HepG2 (cell line): Measurements from ENCODE around the gene ARTN. TPM values are rescaled to one million over a fixed set of nuclear protein-coding genes. Genes with fewer than 3 reads are reported as not detected.

Experiments
- ATAC-seq: fragments of 200-7000 bp; cut with Tn5 transposase; 3 replicates; pipeline ENCODE4 v1.9.1; 2020; ENCODE audit warnings: mild to moderate bottlenecking, moderate library complexity
- BruUV-seq: library from RNA; stranded (reverse); fragments of 400-500 nt; replicated peaks from 2 replicates; lab custom pipeline; 2021; lab: Mats Ljungman, UMichigan
- CTCF ChIA-PET: fragments of 300-600 bp; formaldehyde crosslinking; extraction: SDS; loops from one replicate; lab custom pipeline; 2021; ENCODE audit warnings: low total read pairs, inconsistent platforms, low intra/inter-chr PET ratio; lab: Yijun Ruan, JAX
- POLR2A ChIA-PET: fragments of 350-600 bp; sonication (Branson Sonifier 250); formaldehyde crosslinking; loops from one replicate; lab custom pipeline; 2020; ENCODE audit warnings: antibody characterized with exemption, inconsistent platforms; lab: Yijun Ruan, JAX
- DNase-seq: peaks from one replicate; pipeline ENCODE4 v3.0.0-alpha.2; 2015; ENCODE audit warnings: low spot score
- FAIRE-seq: peaks from 3 replicates; lab custom pipeline; 2011; peaks lifted over from hg19 to GRCh38; lab: Jason Lieb, UNC
- H2AFZ ChIP-seq: one replicate; pipeline ENCODE4 v1.6.1; 2011; ENCODE audit warnings: low read length, inconsistent platforms
- H3K27ac ChIP-seq: fragments of 300-600 bp; 3 replicates; pipeline ENCODE4 v1.8.0; 2011; ENCODE audit warnings: mixed run types, mild to moderate bottlenecking, mixed read lengths, low read length, inconsistent platforms; ENCODE audit not compliant: insufficient read depth; ENCODE audit errors: extremely low read length
- H3K27me3 ChIP-seq, 2 experiments: fragments of 200-600 bp in 1 of 2; 2 replicates in 1 of 2; 3 replicates in 1 of 2; pipeline versions ENCODE4 v1.6.0 to v1.8.0; 2011; ENCODE audit warnings: low read length in 2 of 2, mild to moderate bottlenecking in 2 of 2, moderate library complexity in 2 of 2, inconsistent platforms in 1 of 2; ENCODE audit not compliant: insufficient read depth in 2 of 2, control insufficient read depth in 1 of 2
- H3K36me3 ChIP-seq, 2 experiments: fragments of 200-600 bp in 1 of 2; replicated peaks in 1 of 2; 2 replicates in 1 of 2; 3 replicates in 1 of 2; pipeline versions ENCODE4 v1.5.1 to v1.8.0; 2011; ENCODE audit warnings: low read length in 2 of 2, inconsistent platforms in 1 of 2; ENCODE audit not compliant: insufficient read depth in 2 of 2, control insufficient read depth in 1 of 2
- H3K4me1 ChIP-seq: 2 replicates; pipeline ENCODE4 v1.5.1; 2012; ENCODE audit warnings: low read length, inconsistent platforms; ENCODE audit not compliant: insufficient read depth
- H3K4me2 ChIP-seq: 2 replicates; pipeline ENCODE4 v1.6.0; 2011; ENCODE audit warnings: low read depth, low read length, inconsistent platforms
- H3K4me3 ChIP-seq, 3 experiments: fragments of 200-600 bp in 1 of 3; sonication (generic), shearing (Covaris generic) in 1 of 3; replicated peaks in 1 of 3; 2 replicates each; pipeline ENCODE4 v1.5.1; 2011 to 2016; ENCODE audit warnings: low read length in 3 of 3, inconsistent platforms in 2 of 3, low read depth in 2 of 3, mild to moderate bottlenecking in 2 of 3, control low read depth in 1 of 3, mixed read lengths in 1 of 3; ENCODE audit not compliant: insufficient read depth in 1 of 3
- H3K79me2 ChIP-seq: one replicate; pipeline ENCODE4 v1.6.1; 2011; ENCODE audit warnings: low read length, inconsistent platforms; ENCODE audit not compliant: insufficient read depth
- H3K9ac ChIP-seq: 2 replicates; pipeline ENCODE4 v1.6.0; 2011; ENCODE audit warnings: mild to moderate bottlenecking, low read depth, low read length, inconsistent platforms; ENCODE audit not compliant: insufficient read depth
- H3K9me3 ChIP-seq: 2 replicates; pipeline ENCODE4 v1.5.1; 2012; ENCODE audit warnings: mild to moderate bottlenecking, low read length
- H4K20me1 ChIP-seq: 2 replicates; pipeline ENCODE4 v1.6.0; 2011; ENCODE audit warnings: inconsistent platforms, mild to moderate bottlenecking, low read length, moderate library complexity; ENCODE audit not compliant: insufficient read depth
- ELK4 ChIP-seq: sonication (generic); formaldehyde crosslinking; IDR thresholded peaks from 2 replicates; pipeline ENCODE4 v1.9.0; 2021; ENCODE audit warnings: missing genetic modification reagents, borderline replicate concordance
- GATA4 ChIP-seq: sonication (generic); IDR thresholded peaks from 2 replicates; pipeline ENCODE4 v1.6.1; 2016; ENCODE audit warnings: antibody characterized with exemption, low read depth, borderline replicate concordance
- HINFP ChIP-seq: sonication (generic); formaldehyde crosslinking; IDR thresholded peaks from 2 replicates; pipeline ENCODE4 v1.4.0; 2020; ENCODE audit warnings: low read depth, mild to moderate bottlenecking, missing genetic modification reagents
- HNRNPL ChIP-seq: fragments of 200-400 bp; formaldehyde crosslinking; IDR thresholded peaks from 2 replicates; pipeline ENCODE4 v1.6.1; 2017; ENCODE audit warnings: mild to moderate bottlenecking, low read depth, low read length
- HOXA3 ChIP-seq: sonication (generic); formaldehyde crosslinking; IDR thresholded peaks from 2 replicates; pipeline ENCODE4 v1.5.0; 2020; ENCODE audit warnings: missing genetic modification reagents
- MIER2 ChIP-seq: IDR thresholded peaks from 2 replicates; pipeline ENCODE4 v1.6.1; 2016; ENCODE audit warnings: missing biosample characterization, missing genetic modification reagents
- MTERF4 ChIP-seq: sonication (generic); formaldehyde crosslinking; IDR thresholded peaks from 2 replicates; pipeline ENCODE4 v1.8.0; 2023; ENCODE audit warnings: mild to moderate bottlenecking, missing genetic modification reagents
- POLR2AphosphoS2 ChIP-seq: IDR thresholded peaks from 2 replicates; pipeline ENCODE4 v1.6.1; 2011; ENCODE audit warnings: low read depth, low read length, improper control_type of control experiment
- RFX5 ChIP-seq: IDR thresholded peaks from 2 replicates; pipeline ENCODE4 v1.6.1; 2011; ENCODE audit warnings: low read depth, low read length, improper control_type of control experiment
- SP2 ChIP-seq: sonication (generic); formaldehyde crosslinking; IDR thresholded peaks from 2 replicates; pipeline ENCODE4 v1.5.1; 2020; ENCODE audit warnings: mild to moderate bottlenecking, missing genetic modification reagents
- ZNF552 ChIP-seq: sonication (generic); formaldehyde crosslinking; IDR thresholded peaks from 2 replicates; pipeline ENCODE4 v1.9.0; 2022; ENCODE audit warnings: missing genetic modification reagents, mild to moderate bottlenecking, borderline replicate concordance
- ZNF558 ChIP-seq: sonication (generic); formaldehyde crosslinking; IDR thresholded peaks from 2 replicates; pipeline ENCODE4 v1.9.0; 2022; ENCODE audit warnings: mild to moderate bottlenecking, missing genetic modification reagents, borderline replicate concordance
- ZNF674 ChIP-seq: sonication (generic); formaldehyde crosslinking; IDR thresholded peaks from 2 replicates; pipeline ENCODE4 v1.5.0; 2020; ENCODE audit warnings: low read depth, mild to moderate bottlenecking, missing genetic modification reagents
- ZNF790 ChIP-seq: sonication (generic); formaldehyde crosslinking; IDR thresholded peaks from 2 replicates; pipeline ENCODE4 v1.8.0; 2022; ENCODE audit warnings: missing genetic modification reagents, mild to moderate bottlenecking, borderline replicate concordance
- ZNF792 ChIP-seq: IDR thresholded peaks from 2 replicates; pipeline ENCODE4 v1.6.1; 2016
- WGBS: methylation state at CpG from one replicate; pipeline ENCODE4 v1.1.6; 2017; ENCODE audit warnings: low lambda C conversion rate; 5-methylcytosine and 5-hydroxymethylcytosine counted together
- in situ Hi-C: cut with HindIII; loops from 2 replicates; pipeline ENCODE4 v1.10.0; 2017; ENCODE audit warnings: low pct_unique_long_range_greater_than_20kb; ENCODE audit not compliant: extremely low pct_ligation_motif_present
- intact Hi-C: fragments of 100-400 bp; cut with micrococcal nuclease; formaldehyde crosslinking; loops from one replicate; pipeline ENCODE4 v1.10.0; 2022; ENCODE audit not compliant: unreplicated experiment
- polyA plus RNA-seq, 8 experiments: library from polyadenylated mRNA; depleted of rRNA in 3 of 8; stranded (reverse) in 7 of 8; unstranded in 1 of 8; fragments of >200 nt; fragmentation: Illumina TruSeq in 4 of 8; extraction: Trizol in 4 of 8; gene quantifications; 2 replicates each; pipeline versions ENCODE4 v1.2.1 to v1.2.3, GENCODE V29; 2011 to 2016; ENCODE audit warnings: low read depth in 4 of 8, missing spikeins in 1 of 8, mixed read lengths in 1 of 8; ENCODE audit not compliant: insufficient read depth in 1 of 8
- total RNA-seq, 5 experiments: library from RNA; depleted of rRNA; stranded (reverse); fragments of >200 nt; fragmentation: Illumina TruSeq; extraction: Trizol; gene quantifications; 2 replicates each; pipeline ENCODE4 v1.2.3, GENCODE V29; 2016; ENCODE audit warnings: low read depth in 1 of 5

Gene ARTN
- total and polyA plus RNA-seq, 2 of the 13 experiments (the other 11 are each of a cell fraction or from before 2014, with no cell fraction given), result 0.11 to 0.62 TPM

GRCh38 chr1:43924516-43924915 is 9.1 kb upstream of the ARTN start:
- no peaks in the 10 kb centered on the region for H3K27me3 ChIP-seq
- no peak for DNase-seq
- in situ Hi-C loops (no loop called here), intact Hi-C loops (no loop called here)
- no peak overlapping the region for H2AFZ ChIP-seq
- CTCF ChIA-PET, result no interaction called here
- no peak for ATAC-seq
- WGBS, result 86% methylated on average over 4 of the region's 4 CpGs
- TF ChIP-seq ZNF792 (no peak), GATA4 (no peak)
- no peaks in the 10 kb centered on the region for H3K9me3 ChIP-seq
- H4K20me1 ChIP-seq, result no peaks in the 10 kb centered on the region
- H3K27ac ChIP-seq, result no peak overlapping the region
- H3K79me2 ChIP-seq, result no peaks in the 10 kb centered on the region
- BruUV-seq, result no TSS peak
- no peak overlapping the region for H3K4me2 ChIP-seq
- POLR2A ChIA-PET, result no interaction called here
- no peak for FAIRE-seq
- no peaks in the 10 kb centered on the region for H3K4me1 ChIP-seq
- H3K4me3 ChIP-seq, result no peak overlapping the region
- H3K9ac ChIP-seq, result no peak overlapping the region
- H3K36me3 ChIP-seq, result peaks cover 0 to 3% of the 10 kb centered on the region in 2 experiments; a peak in 1 of 5 replicates

GRCh38 chr1:43925846-43926245 is 7.8 kb upstream of the ARTN start:
- H3K27me3 ChIP-seq, result no peaks in the 10 kb centered on the region

More at GRCh38 chr1:43925846-43926245, 7.8 kb upstream of the ARTN start:
- TF ChIP-seq ZNF552 (no peak), RFX5 (no peak), HNRNPL (no peak), SP2 (CRISPR knock-in tag) (no peak), ZNF674 (CRISPR knock-in tag) (no peak), ZNF790 (CRISPR knock-in tag) (no peak), MIER2 (CRISPR knock-in tag) (no peak), MTERF4 (CRISPR knock-in tag) (no peak), ELK4 (CRISPR knock-in tag) (no peak), HOXA3 (CRISPR knock-in tag) (no peak), HINFP (no peak), POLR2AphosphoS2 (no peak), ZNF558 (CRISPR knock-in tag) (no peak)
- TF ChIP-seq, all 625 proteins: peak for 0
- H3K27ac ChIP-seq, result no peak overlapping the region
- no peak overlapping the region for H3K9ac ChIP-seq
- 97% methylated on average over 9 of the region's 9 CpGs for WGBS
- intact Hi-C loops, result loop anchor here (5.0 kb wide), 1 partner anchor 524 kb away; no protein-coding TSS in a partner anchor
- H4K20me1 ChIP-seq, result 0 out of 2 replicates have a peak, but pooled peaks cover 2% of the 10 kb centered on the region
- POLR2A ChIA-PET, result no interaction called here
- H3K9me3 ChIP-seq, result no peaks in the 10 kb centered on the region
- no peaks in the 10 kb centered on the region for H3K79me2 ChIP-seq
- no peaks in the 10 kb centered on the region; the same call in 1 of the 2 replicates for H3K4me1 ChIP-seq
- no peak for ATAC-seq
- DNase-seq, result no peak
- FAIRE-seq, result no peak
- no peak overlapping the region for H3K4me2 ChIP-seq
- CTCF ChIA-PET, result no interaction called here
- in situ Hi-C loops, result no loop called here
- peaks cover 0 to 3% of the 10 kb centered on the region in 2 experiments; a peak in 2 of 5 replicates for H3K36me3 ChIP-seq
- BruUV-seq, result no TSS peak
- H3K4me3 ChIP-seq, result no peak overlapping the region
- no peak overlapping the region for H2AFZ ChIP-seq
